ENCODE measurements around the gene KCTD10.
"Not testable (repeated sequence)": the region's sequence is repeated elsewhere in the genome, so short reads cannot be mapped to it uniquely, and the experiment has no call there.

KCTD10 gene

GRCh38 chr12:109446869-109447268 lies 30.2 kb downstream of the KCTD10 start:
- DNase-seq = no peak
- Mint-ChIP-seq H3K27me3 (no peaks in the 10 kb centered on the region), H3K4me1 (peaks cover 6% of the 10 kb centered on the region), H3K27ac (no peak overlapping the region), H3K36me3 (peaks cover 12% of the 10 kb centered on the region), H3K9me3 (no peaks in the 10 kb centered on the region), H3K4me3 (no peak overlapping the region)
- CTCF ChIA-PET = interaction anchor here (2.5 kb wide), 1 partner anchor 14 kb away, joined by 8 read pairs; no protein-coding TSS in a partner anchor

- no peak for DNase-seq
- H3K4me1 Mint-ChIP-seq = no peaks in the 10 kb centered on the region
- no peaks in the 10 kb centered on the region for H3K9me3 Mint-ChIP-seq
- H3K4me3 Mint-ChIP-seq = no peak overlapping the region
- no peaks in the 10 kb centered on the region for H3K27me3 Mint-ChIP-seq
- CTCF ChIA-PET = interaction anchor here (2.5 kb wide), 1 partner anchor 12 kb away, joined by 8 read pairs; no protein-coding TSS in a partner anchor
- H3K36me3 Mint-ChIP-seq = peaks cover 4% of the 10 kb centered on the region
- no peak overlapping the region for H3K27ac Mint-ChIP-seq
Observed at GRCh38 chr12:109445191-109445609, 31.9 kb downstream of the KCTD10 start.

GRCh38 chr12:109444259-109444658 lies 32.8 kb downstream of the KCTD10 start:
- Mint-ChIP-seq H3K4me3 (no peak overlapping the region), H3K27ac (no peak overlapping the region), H3K4me1 (no peaks in the 10 kb centered on the region), H3K9me3 (no peaks in the 10 kb centered on the region), H3K36me3 (peaks cover 2% of the 10 kb centered on the region), H3K27me3 (no peaks in the 10 kb centered on the region)
- DNase-seq = no peak
- CTCF ChIA-PET = interaction anchor here (0.9 to 2.2 kb wide), 2 partner anchors 11 to 28 kb away, joined by 3 to 6 read pairs; no protein-coding TSS in a partner anchor

- Mint-ChIP-seq H3K27ac (no peak overlapping the region), H3K27me3 (no peaks in the 10 kb centered on the region), H3K36me3 (peaks cover 2% of the 10 kb centered on the region), H3K4me1 (no peaks in the 10 kb centered on the region), H3K9me3 (no peaks in the 10 kb centered on the region), H3K4me3 (no peak overlapping the region)
- CTCF ChIA-PET = interaction anchor here (0.9 to 2.2 kb wide), 4 partner anchors 11 to 333 kb away, joined by 3 to 6 read pairs (median 3); no protein-coding TSS in a partner anchor
- no peak for DNase-seq
Observed at GRCh38 chr12:109443794-109444193, 33.3 kb downstream of the KCTD10 start.

GRCh38 chr12:109440851-109441490 lies 36.1 kb downstream of the KCTD10 start:
- no peaks in the 10 kb centered on the region for H3K27me3 Mint-ChIP-seq
- no peaks in the 10 kb centered on the region for H3K4me1 Mint-ChIP-seq
- H3K36me3 Mint-ChIP-seq = peaks cover under 1% of the 10 kb centered on the region
- CTCF ChIA-PET = interaction anchor here (1.3 kb wide), 1 partner anchor 8 kb away, joined by 4 read pairs; no protein-coding TSS in a partner anchor
- no peak for DNase-seq
- no peak overlapping the region for H3K4me3 Mint-ChIP-seq
- no peaks in the 10 kb centered on the region for H3K9me3 Mint-ChIP-seq
- no peak overlapping the region for H3K27ac Mint-ChIP-seq

GRCh38 chr12:109439951-109440350 lies 37.1 kb downstream of the KCTD10 start:
- H3K4me1 Mint-ChIP-seq, H3K27me3 Mint-ChIP-seq, H3K36me3 Mint-ChIP-seq, DNase-seq, H3K4me3 Mint-ChIP-seq, H3K9me3 Mint-ChIP-seq, H3K27ac Mint-ChIP-seq, CTCF ChIA-PET: not testable (repeated sequence)

- H3K4me3 Mint-ChIP-seq = no peak overlapping the region
- no peak for DNase-seq
- CTCF ChIA-PET = no interaction called here
- H3K9me3 Mint-ChIP-seq = no peaks in the 10 kb centered on the region
- no peaks in the 10 kb centered on the region for H3K4me1 Mint-ChIP-seq
- H3K27me3 Mint-ChIP-seq = no peaks in the 10 kb centered on the region
- no peak overlapping the region for H3K27ac Mint-ChIP-seq
- no peaks in the 10 kb centered on the region for H3K36me3 Mint-ChIP-seq
Observed at GRCh38 chr12:109439181-109439580, 37.9 kb downstream of the KCTD10 start.

- CTCF ChIA-PET = no interaction called here
- no peaks in the 10 kb centered on the region for H3K36me3 Mint-ChIP-seq
- H3K4me3 Mint-ChIP-seq = no peak overlapping the region
- no peaks in the 10 kb centered on the region for H3K27me3 Mint-ChIP-seq
- H3K9me3 Mint-ChIP-seq = no peaks in the 10 kb centered on the region
- DNase-seq = no peak
- H3K27ac Mint-ChIP-seq = no peak overlapping the region
- peaks cover 12% of the 10 kb centered on the region for H3K4me1 Mint-ChIP-seq
Observed at GRCh38 chr12:109436188-109436560, 40.9 kb downstream of the KCTD10 start.

- CTCF ChIA-PET = no interaction called here
- Mint-ChIP-seq H3K27ac (no peak overlapping the region), H3K36me3 (no peaks in the 10 kb centered on the region), H3K4me1 (peaks cover 12% of the 10 kb centered on the region), H3K9me3 (no peaks in the 10 kb centered on the region), H3K4me3 (no peak overlapping the region), H3K27me3 (no peaks in the 10 kb centered on the region)
- no peak for DNase-seq
Observed at GRCh38 chr12:109435428-109436187, 41.5 kb downstream of the KCTD10 start.

GRCh38 chr12:109434582-109434981 lies 42.5 kb downstream of the KCTD10 start:
- no peaks in the 10 kb centered on the region for H3K36me3 Mint-ChIP-seq
- H3K27ac Mint-ChIP-seq = no peak overlapping the region
- no peaks in the 10 kb centered on the region for H3K27me3 Mint-ChIP-seq
- H3K9me3 Mint-ChIP-seq = no peaks in the 10 kb centered on the region
- DNase-seq = no peak
- peaks cover 12% of the 10 kb centered on the region for H3K4me1 Mint-ChIP-seq
- no peak overlapping the region for H3K4me3 Mint-ChIP-seq
- CTCF ChIA-PET = interaction anchor here (1.3 kb wide), 1 partner anchor 16 kb away, joined by 3 read pairs; no protein-coding TSS in a partner anchor

GRCh38 chr12:109433618-109434017 lies 43.5 kb downstream of the KCTD10 start:
- no peaks in the 10 kb centered on the region for H3K27me3 Mint-ChIP-seq
- no peaks in the 10 kb centered on the region for H3K36me3 Mint-ChIP-seq
- no peak overlapping the region for H3K4me3 Mint-ChIP-seq
- DNase-seq = no peak
- H3K27ac Mint-ChIP-seq = no peak overlapping the region
- CTCF ChIA-PET = interaction anchor here (0.7 to 2.1 kb wide), 24 partner anchors 8 to 713 kb away, joined by 3 to 14 read pairs (median 5); partner anchors contain the start of genes KCTD10 and UBE3B
- peaks cover 12% of the 10 kb centered on the region for H3K4me1 Mint-ChIP-seq
- no peaks in the 10 kb centered on the region for H3K9me3 Mint-ChIP-seq

- Mint-ChIP-seq H3K36me3 (no peaks in the 10 kb centered on the region), H3K27me3 (peaks cover 2% of the 10 kb centered on the region), H3K4me3 (no peak overlapping the region), H3K27ac (peak overlapping the region; percentile 72), H3K9me3 (no peaks in the 10 kb centered on the region), H3K4me1 (peaks cover 12% of the 10 kb centered on the region)
- CTCF ChIA-PET = interaction anchor here (0.7 to 2.1 kb wide), 26 partner anchors 9 to 714 kb away, joined by 3 to 14 read pairs (median 5); partner anchors contain the start of genes KCTD10 and UBE3B
- peak; percentile 89 for DNase-seq
Observed at GRCh38 chr12:109432842-109433304, 44.2 kb downstream of the KCTD10 start.

GRCh38 chr12:109432431-109432830 lies 44.7 kb downstream of the KCTD10 start:
- H3K36me3 Mint-ChIP-seq = no peaks in the 10 kb centered on the region
- H3K4me3 Mint-ChIP-seq = no peak overlapping the region

GRCh38 chr12:109430244-109430643 lies 46.9 kb downstream of the KCTD10 start:
- Mint-ChIP-seq H3K36me3 (no peaks in the 10 kb centered on the region), H3K4me3 (no peak overlapping the region), H3K4me1 (peaks cover 12% of the 10 kb centered on the region), H3K9me3 (no peaks in the 10 kb centered on the region), H3K27ac (no peak overlapping the region), H3K27me3 (peaks cover 4% of the 10 kb centered on the region)
- CTCF ChIA-PET = interaction anchor here (1.4 kb wide), 2 partner anchors 43 to 175 kb away, joined by 3 read pairs; no protein-coding TSS in a partner anchor
- no peak for DNase-seq

More at GRCh38 chr12:109432431-109432830, 44.7 kb downstream of the KCTD10 start:
- Mint-ChIP-seq H3K9me3 (no peaks in the 10 kb centered on the region), H3K27ac (no peak overlapping the region), H3K4me1 (peaks cover 12% of the 10 kb centered on the region), H3K27me3 (peaks cover 4% of the 10 kb centered on the region)
- DNase-seq = no peak
- CTCF ChIA-PET = interaction anchor here (0.9 to 2.1 kb wide), 21 partner anchors 9 to 342 kb away, joined by 3 to 14 read pairs (median 6); partner anchors contain the start of genes KCTD10 and UBE3B
